ENCODE measurements around the gene TEKT3.

Gene TEKT3

GRCh38 chr17:15288859-15289258, 52.5 kb downstream of the TEKT3 start:
- Histone ChIP-seq H4K20me1 (ENCODE audit: insufficient read depth, low read length) (no peaks in the 10 kb centered on the region), H2AFZ (ENCODE audit: low read length) (no peak overlapping the region), H3K79me2 (ENCODE audit: insufficient read depth, low read length) (no peaks in the 10 kb centered on the region), H3K9me3 (ENCODE audit: low read length) (no peaks in the 10 kb centered on the region), H3K4me3 (ENCODE audit: low read depth, low read length, poor library complexity, severe bottlenecking) (no peak overlapping the region), H3K27me3 (ENCODE audit: insufficient read depth, low read length) (no peaks in the 10 kb centered on the region), H3K4me1 (ENCODE audit: insufficient read depth, low read length, severe bottlenecking) (no peaks in the 10 kb centered on the region), H3K27ac (ENCODE audit: low read depth, low read length, poor library complexity, severe bottlenecking) (no peak overlapping the region), H3K36me3 (ENCODE audit: insufficient read depth, low read length) (no peaks in the 10 kb centered on the region), H3F3A (ENCODE audit: insufficient read depth, low read length) (no peaks in the 10 kb centered on the region), H3K9ac (ENCODE audit: low read length) (no peak overlapping the region), H3K4me2 (ENCODE audit: low read length) (no peak overlapping the region), H3K9me2 (ENCODE audit: low read depth, low read length) (no peaks in the 10 kb centered on the region)
- TF ChIP-seq EZH2 (IDR thresholded peaks at IDR 0.05; ENCODE audit: borderline replicate concordance, low read length): no peak
- no peak for TF ChIP-seq CTCF (IDR thresholded peaks at IDR 0.05; ENCODE audit: low read length)

GRCh38 chr17:15287538-15288267, 53.7 kb downstream of the TEKT3 start:
- no peak overlapping the region for H2AFZ ChIP-seq (ENCODE audit: low read length)
- H3K27me3 ChIP-seq (ENCODE audit: insufficient read depth, low read length): no peaks in the 10 kb centered on the region
- H4K20me1 ChIP-seq (ENCODE audit: insufficient read depth, low read length): no peaks in the 10 kb centered on the region
- H3K27ac ChIP-seq (ENCODE audit: low read depth, low read length, poor library complexity, severe bottlenecking): no peak overlapping the region
- H3F3A ChIP-seq (ENCODE audit: insufficient read depth, low read length): no peaks in the 10 kb centered on the region
- no peaks in the 10 kb centered on the region for H3K9me3 ChIP-seq (ENCODE audit: low read length)
- H3K4me1 ChIP-seq (ENCODE audit: insufficient read depth, low read length, severe bottlenecking): no peaks in the 10 kb centered on the region
- no peak overlapping the region for H3K4me3 ChIP-seq (ENCODE audit: low read depth, low read length, poor library complexity, severe bottlenecking)
- H3K9ac ChIP-seq (ENCODE audit: low read length): no peak overlapping the region
- no peaks in the 10 kb centered on the region for H3K79me2 ChIP-seq (ENCODE audit: insufficient read depth, low read length)
- no peaks in the 10 kb centered on the region for H3K9me2 ChIP-seq (ENCODE audit: low read depth, low read length)
- H3K36me3 ChIP-seq (ENCODE audit: insufficient read depth, low read length): no peaks in the 10 kb centered on the region
- no peak overlapping the region for H3K4me2 ChIP-seq (ENCODE audit: low read length)
- TF ChIP-seq CTCF (IDR thresholded peaks at IDR 0.05; ENCODE audit: low read length) (no peak), EZH2 (IDR thresholded peaks at IDR 0.05; ENCODE audit: borderline replicate concordance, low read length) (no peak)

- H3K79me2 ChIP-seq (ENCODE audit: insufficient read depth, low read length): no peaks in the 10 kb centered on the region
- H3K36me3 ChIP-seq (ENCODE audit: insufficient read depth, low read length): no peaks in the 10 kb centered on the region
- no peak overlapping the region for H2AFZ ChIP-seq (ENCODE audit: low read length)
- H3F3A ChIP-seq (ENCODE audit: insufficient read depth, low read length): no peaks in the 10 kb centered on the region
- no peak overlapping the region for H3K27ac ChIP-seq (ENCODE audit: low read depth, low read length, poor library complexity, severe bottlenecking)
- H3K9me2 ChIP-seq (ENCODE audit: low read depth, low read length): no peaks in the 10 kb centered on the region
- no peaks in the 10 kb centered on the region for H4K20me1 ChIP-seq (ENCODE audit: insufficient read depth, low read length)
- no peak overlapping the region for H3K4me3 ChIP-seq (ENCODE audit: low read depth, low read length, poor library complexity, severe bottlenecking)
- no peaks in the 10 kb centered on the region for H3K4me1 ChIP-seq (ENCODE audit: insufficient read depth, low read length, severe bottlenecking)
- H3K27me3 ChIP-seq (ENCODE audit: insufficient read depth, low read length): no peaks in the 10 kb centered on the region
- no peaks in the 10 kb centered on the region for H3K9me3 ChIP-seq (ENCODE audit: low read length)
- no peak overlapping the region for H3K4me2 ChIP-seq (ENCODE audit: low read length)
- H3K9ac ChIP-seq (ENCODE audit: low read length): no peak overlapping the region
- TF ChIP-seq CTCF (IDR thresholded peaks at IDR 0.05; ENCODE audit: low read length): no peak
- TF ChIP-seq EZH2 (IDR thresholded peaks at IDR 0.05; ENCODE audit: borderline replicate concordance, low read length): no peak
Measured at GRCh38 chr17:15285466-15285865, 55.9 kb downstream of the TEKT3 start.
